OCI-LY1 (cell line): ENCODE results near the gene C11orf24.

Experiments used
- EZH2 ChIP-seq: fragments of 200-600 bp; sonication (generic), shearing (Covaris generic); IDR thresholded peaks from 2 replicates; pipeline ENCODE4 v1.8.0; 2017; ENCODE audit warnings: borderline replicate concordance, mixed run types, mild to moderate bottlenecking, antibody characterized with exemption, low read length, moderate library complexity, mixed read lengths
- TF ChIP-seq, protein P1 (sequence below): fragments of 200-600 bp; sonication (generic), shearing (Covaris generic); IDR thresholded peaks from 2 replicates; pipeline ENCODE4 v1.5.1; 2017; ENCODE audit warnings: mild to moderate bottlenecking, antibody characterized with exemption, low read length, moderate library complexity, mixed read lengths

DNA sequence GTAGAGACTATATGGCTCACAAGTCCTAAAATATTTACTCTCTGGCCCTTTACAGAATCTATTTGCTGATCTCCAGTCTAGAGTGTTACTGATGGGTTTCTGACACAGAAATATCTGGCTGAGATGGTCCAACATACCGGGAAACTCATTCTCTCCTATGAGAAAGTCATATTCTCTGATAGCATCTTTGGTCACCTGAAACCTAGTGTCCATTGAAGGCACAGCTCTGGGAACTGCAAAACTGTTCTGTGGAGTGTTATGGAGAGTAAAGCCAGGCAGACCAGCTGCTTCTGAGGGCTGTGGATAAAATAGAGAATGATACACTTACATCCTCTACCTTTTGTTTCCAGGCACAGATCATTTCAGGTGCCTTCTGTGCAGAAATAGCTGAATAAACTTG is 2.5 kb upstream of the C11orf24 start:
- no peak for TF ChIP-seq EZH2
- TF ChIP-seq, protein P1, sequence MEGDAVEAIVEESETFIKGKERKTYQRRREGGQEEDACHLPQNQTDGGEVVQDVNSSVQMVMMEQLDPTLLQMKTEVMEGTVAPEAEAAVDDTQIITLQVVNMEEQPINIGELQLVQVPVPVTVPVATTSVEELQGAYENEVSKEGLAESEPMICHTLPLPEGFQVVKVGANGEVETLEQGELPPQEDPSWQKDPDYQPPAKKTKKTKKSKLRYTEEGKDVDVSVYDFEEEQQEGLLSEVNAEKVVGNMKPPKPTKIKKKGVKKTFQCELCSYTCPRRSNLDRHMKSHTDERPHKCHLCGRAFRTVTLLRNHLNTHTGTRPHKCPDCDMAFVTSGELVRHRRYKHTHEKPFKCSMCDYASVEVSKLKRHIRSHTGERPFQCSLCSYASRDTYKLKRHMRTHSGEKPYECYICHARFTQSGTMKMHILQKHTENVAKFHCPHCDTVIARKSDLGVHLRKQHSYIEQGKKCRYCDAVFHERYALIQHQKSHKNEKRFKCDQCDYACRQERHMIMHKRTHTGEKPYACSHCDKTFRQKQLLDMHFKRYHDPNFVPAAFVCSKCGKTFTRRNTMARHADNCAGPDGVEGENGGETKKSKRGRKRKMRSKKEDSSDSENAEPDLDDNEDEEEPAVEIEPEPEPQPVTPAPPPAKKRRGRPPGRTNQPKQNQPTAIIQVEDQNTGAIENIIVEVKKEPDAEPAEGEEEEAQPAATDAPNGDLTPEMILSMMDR = no peak
